GM12864 (cell line): ENCODE data around the gene LMF2.

ENCODE experiments used
- DNase-seq: peaks from one replicate; pipeline ENCODE4 v3.0.0-alpha.2; 2011; ENCODE audit warnings: low read depth
- H3K4me3 ChIP-seq: 2 replicates; pipeline ENCODE4 v1.5.1; 2011; ENCODE audit warnings: mild to moderate bottlenecking, low read depth, low read length, control low read depth
- CTCF ChIP-seq: IDR thresholded peaks from 2 replicates; pipeline ENCODE4 v1.5.1; 2011; ENCODE audit warnings: low read depth, mild to moderate bottlenecking, moderate library complexity, low read length, control low read depth, inconsistent platforms; ENCODE audit errors: missing control alignments

The LMF2 gene

GRCh38 chr22:50529416-50529896 lies 22.0 kb upstream of the LMF2 start:
- peak overlapping the region; percentile 63 for H3K4me3 ChIP-seq
- DNase-seq = no peak
- TF ChIP-seq CTCF = no peak

- peak overlapping the region; percentile 63 for H3K4me3 ChIP-seq
- DNase-seq = no peak
- no peak for TF ChIP-seq CTCF
Observed at GRCh38 chr22:50528682-50529415, 21.3 kb upstream of the LMF2 start.

GRCh38 chr22:50527921-50528681 lies 20.6 kb upstream of the LMF2 start:
- no peak for DNase-seq
- peak overlapping the region; percentile 63; the same call in 1 of the 2 replicates for H3K4me3 ChIP-seq
- TF ChIP-seq CTCF = no peak

- no peak for TF ChIP-seq CTCF
- DNase-seq = no peak
- peak overlapping the region; percentile 60 for H3K4me3 ChIP-seq
Observed at GRCh38 chr22:50526834-50527801, 19.6 kb upstream of the LMF2 start.

GRCh38 chr22:50526108-50526833 lies 18.8 kb upstream of the LMF2 start:
- no peak for DNase-seq
- H3K4me3 ChIP-seq = peak overlapping the region; percentile 60
- TF ChIP-seq CTCF = peak; percentile 72

GRCh38 chr22:50525858-50526107 lies 18.3 kb upstream of the LMF2 start:
- H3K4me3 ChIP-seq = peak overlapping the region; percentile 60
- TF ChIP-seq CTCF = peak; percentile 50
- DNase-seq = no peak
